GM12801 (cell line): ENCODE results near the gene ATP6V0E1.

ENCODE experiments used
- CTCF ChIP-seq: IDR thresholded peaks from one replicate; pipeline ENCODE4 v1.5.1; 2011; ENCODE audit warnings: control low read depth; ENCODE audit not compliant: insufficient read length; ENCODE audit errors: extremely low read depth

ATP6V0E1 gene

GRCh38 chr5:172950176-172950965, 33.2 kb upstream of the ATP6V0E1 start:
- no peak for TF ChIP-seq CTCF

DNA sequence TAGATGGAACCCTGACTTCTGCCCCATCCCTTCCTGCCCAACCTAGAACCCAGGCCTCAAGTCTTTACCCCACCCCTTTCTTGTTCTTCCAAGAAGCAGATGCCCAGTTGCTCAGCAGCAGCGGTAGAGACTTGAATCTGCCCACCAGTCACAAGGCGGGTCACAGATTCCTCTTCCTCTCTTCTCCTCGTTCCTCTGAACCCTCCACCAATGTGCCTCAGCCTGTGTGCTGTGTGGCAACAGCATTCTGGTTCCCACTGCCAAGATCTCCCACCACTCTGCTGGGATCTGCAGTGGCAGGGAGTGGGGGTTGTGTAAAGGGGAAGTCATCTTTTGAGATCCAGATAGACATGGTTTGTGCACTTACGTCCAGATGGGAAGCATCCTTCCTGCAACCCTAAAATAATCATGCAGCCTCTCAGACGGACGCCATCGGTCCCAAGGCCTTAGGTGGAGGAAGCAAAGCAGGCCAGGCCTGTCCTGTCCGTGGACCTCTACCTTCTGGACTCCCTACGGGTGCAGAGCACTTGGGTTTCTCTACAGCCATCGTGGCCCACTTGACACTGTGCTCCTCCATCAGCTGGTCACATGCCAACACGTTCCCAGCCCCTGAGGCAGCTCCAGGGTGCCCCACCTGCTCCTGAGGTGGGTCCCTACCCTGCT, 32.1 kb upstream of the ATP6V0E1 start:
- no peak for TF ChIP-seq CTCF

- no peak for TF ChIP-seq CTCF
Measured at GRCh38 chr5:172952034-172952511, 31.5 kb upstream of the ATP6V0E1 start.

DNA sequence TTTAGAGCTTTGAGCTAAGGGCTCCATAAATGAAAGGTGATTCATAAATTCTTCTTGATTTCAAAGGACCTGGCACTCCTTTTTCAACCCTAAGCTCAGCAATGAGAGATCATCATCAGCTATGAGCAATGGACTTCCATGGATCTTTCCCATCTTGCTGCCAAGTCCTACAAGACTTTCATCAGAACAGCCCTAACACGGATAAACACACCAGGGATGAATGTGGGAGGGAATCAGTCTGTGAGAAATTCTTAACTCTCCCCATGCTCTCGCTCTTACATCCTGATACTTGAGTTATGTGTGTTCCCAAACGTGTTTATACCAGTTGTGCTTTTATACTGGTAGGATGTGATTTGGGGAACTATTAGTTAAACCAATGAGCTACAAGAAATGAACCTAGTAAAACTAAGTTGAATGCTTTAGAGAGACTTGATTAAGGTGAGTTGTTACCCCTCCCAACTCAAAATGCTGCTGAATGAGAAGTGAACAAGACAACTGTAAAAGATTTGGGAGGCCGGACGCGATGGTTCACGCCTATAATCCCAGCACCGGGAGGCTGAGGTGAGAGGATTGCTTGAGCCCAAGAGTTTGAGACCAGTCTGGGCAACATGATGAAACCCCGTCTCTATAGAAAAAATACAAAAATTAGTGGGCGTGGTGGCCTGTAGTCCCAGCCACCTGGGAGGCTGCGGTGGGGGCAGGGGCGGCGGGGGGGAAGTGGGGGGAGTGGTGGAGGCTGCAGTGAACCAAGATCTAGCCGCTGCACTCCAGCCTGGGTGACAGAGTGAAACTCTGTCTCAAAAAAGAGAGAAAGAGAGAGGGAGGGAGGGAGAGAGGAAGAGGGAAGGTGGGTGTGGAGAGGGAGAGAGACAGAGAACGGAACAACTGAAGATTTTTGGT, 29.5 kb upstream of the ATP6V0E1 start:
- no peak for TF ChIP-seq CTCF

- no peak for TF ChIP-seq CTCF
Measured at GRCh38 chr5:172954751-172955159, 28.8 kb upstream of the ATP6V0E1 start.

DNA sequence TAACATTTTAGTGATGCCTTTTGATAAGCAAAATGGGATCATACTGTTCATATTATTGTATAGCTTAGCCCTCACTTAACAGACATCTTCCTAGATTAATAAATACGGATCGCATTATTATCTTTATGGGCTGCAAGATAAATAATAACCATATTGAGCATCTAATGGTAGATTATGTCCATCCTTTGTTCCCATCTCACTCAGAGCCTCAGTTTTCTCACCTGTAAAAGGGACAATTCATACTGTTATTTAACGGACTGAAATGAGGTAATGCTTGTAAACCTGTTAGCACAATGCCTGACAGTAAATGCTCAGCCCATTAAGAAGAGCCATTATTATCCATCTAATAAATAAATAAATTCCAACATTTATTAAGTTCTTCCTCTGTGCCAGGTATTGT, 27.3 kb upstream of the ATP6V0E1 start:
- TF ChIP-seq CTCF: no peak

GRCh38 chr5:172956936-172957335, 26.6 kb upstream of the ATP6V0E1 start:
- no peak for TF ChIP-seq CTCF
